Prostate gland (tissue), 2 donors: ENCODE data around the gene CERS6. TPM values are rescaled to one million over a fixed set of nuclear protein-coding genes. Genes with fewer than 3 reads are reported as not detected.
"Not testable (repeated sequence)": the region's sequence is repeated elsewhere in the genome, so short reads cannot be mapped to it uniquely, and the experiment has no call there.

Experiments used
- DNase-seq: peaks from one replicate; pipeline ENCODE4 v3.0.0-alpha.2; 2019; ENCODE audit warnings: low spot score
- H3K27ac ChIP-seq, 2 donors: fragments of 200-600 bp; sonication (generic); 2 replicates each; pipeline ENCODE4 v1.5.1; 2017 to 2019
- H3K27me3 ChIP-seq: fragments of 200-600 bp; sonication (generic); replicated peaks from 2 replicates; pipeline ENCODE4 v1.5.1; 2019; ENCODE audit not compliant: insufficient read depth
- H3K36me3 ChIP-seq, 2 donors: fragments of 200-600 bp; sonication (generic); 1 replicate in 1 of 2; 2 replicates in 1 of 2; pipeline versions ENCODE4 v1.5.1 to v1.8.1; 2017 to 2019
- H3K4me1 ChIP-seq: fragments of 200-600 bp; sonication (generic); replicated peaks from 2 replicates; pipeline ENCODE4 v1.5.1; 2019
- H3K4me3 ChIP-seq, 2 donors: fragments of 200-600 bp; sonication (generic); 2 replicates each; pipeline ENCODE4 v1.5.1; 2017 to 2019
- H3K9me3 ChIP-seq: fragments of 200-600 bp; sonication (generic); 2 replicates; pipeline ENCODE4 v1.5.1; 2017
- CTCF ChIP-seq, 4 experiments: fragments of 200-600 bp in 2 of 4; fragments of 450-650 bp in 2 of 4; sonication (generic) in 2 of 4; IDR thresholded peaks; 1 replicate in 3 of 4; 2 replicates in 1 of 4; pipeline ENCODE4 v1.5.1; 2016 to 2019; ENCODE audit warnings: antibody characterized with exemption in 4 of 4, mild to moderate bottlenecking in 2 of 4, moderate library complexity in 2 of 4
- POLR2A ChIP-seq: fragments of 450-650 bp; IDR thresholded peaks from one replicate; pipeline ENCODE4 v1.6.1; 2016; ENCODE audit warnings: antibody characterized with exemption, mild to moderate bottlenecking
- POLR2AphosphoS5 ChIP-seq: sonication (generic); formaldehyde crosslinking; IDR thresholded peaks from one replicate; pipeline ENCODE4 v1.6.1; 2017; ENCODE audit warnings: antibody characterized with exemption
- WGBS: methylation state at CpG from one replicate; pipeline ENCODE4 v1.1.5; 2018; 5-methylcytosine and 5-hydroxymethylcytosine counted together
- intact Hi-C: fragments of 100-400 bp; cut with DNase I; formaldehyde crosslinking; loops from one replicate; pipeline ENCODE4 v1.14.2; 2022
- total RNA-seq, 2 donors: library from RNA; depleted of rRNA; stranded (reverse); fragments of >200 nt; gene quantifications; one replicate each; pipeline ENCODE4 v1.1.0, GENCODE V29; 2016

The CERS6 gene
- total RNA-seq, 2 donors from 2014 or later: 30.1 to 67.8 TPM

GRCh38 chr2:168486477-168486876 is 30.4 kb downstream of the CERS6 start:
- Histone ChIP-seq H3K36me3 (no peaks in the 10 kb centered on the region), H3K27ac (no peak overlapping the region), H3K27me3 (no peaks in the 10 kb centered on the region), H3K9me3 (no peaks in the 10 kb centered on the region), H3K4me3 (no peak overlapping the region), H3K4me1 (no peaks in the 10 kb centered on the region)
- intact Hi-C loops: no loop called here
- WGBS: 86% methylated on average over 3 of the region's 3 CpGs
- no peak for TF ChIP-seq POLR2AphosphoS5
- TF ChIP-seq POLR2A: no peak
- no peak for TF ChIP-seq CTCF (IDR thresholded peaks at IDR 0.05)
- no peak for DNase-seq

GRCh38 chr2:168490015-168490874 is 34.2 kb downstream of the CERS6 start:
- no peaks in the 10 kb centered on the region for H3K27me3 ChIP-seq
- DNase-seq: no peak
- TF ChIP-seq POLR2AphosphoS5 (no peak), CTCF (IDR thresholded peaks at IDR 0.05) (no peak), POLR2A (no peak)
- intact Hi-C loops: no loop called here
- H3K27ac ChIP-seq: no peak overlapping the region
- no peak overlapping the region for H3K4me3 ChIP-seq
- no peaks in the 10 kb centered on the region for H3K36me3 ChIP-seq
- H3K4me1 ChIP-seq: no peaks in the 10 kb centered on the region
- WGBS: 54% methylated on average over 7 of the region's 7 CpGs
- no peaks in the 10 kb centered on the region for H3K9me3 ChIP-seq

GRCh38 chr2:168490946-168491605 is 35.0 kb downstream of the CERS6 start:
- no peaks in the 10 kb centered on the region for H3K36me3 ChIP-seq
- WGBS: 46% methylated on average over 3 of the region's 3 CpGs
- H3K9me3 ChIP-seq: no peaks in the 10 kb centered on the region
- H3K4me3 ChIP-seq: no peak overlapping the region
- no peaks in the 10 kb centered on the region for H3K4me1 ChIP-seq
- DNase-seq: no peak
- intact Hi-C loops: no loop called here
- H3K27me3 ChIP-seq: no peaks in the 10 kb centered on the region
- TF ChIP-seq CTCF (IDR thresholded peaks at IDR 0.05): no peak
- no peak for TF ChIP-seq POLR2A
- TF ChIP-seq POLR2AphosphoS5: no peak
- H3K27ac ChIP-seq: no peak overlapping the region

GRCh38 chr2:168491728-168492127 is 35.7 kb downstream of the CERS6 start:
- H3K27me3 ChIP-seq, H3K36me3 ChIP-seq, DNase-seq, intact Hi-C loops, H3K27ac ChIP-seq, H3K4me1 ChIP-seq, H3K4me3 ChIP-seq, H3K9me3 ChIP-seq: not testable (repeated sequence)
- WGBS: 91% methylated on average over 4 of the region's 4 CpGs

- H3K27me3 ChIP-seq, H3K4me1 ChIP-seq, H3K36me3 ChIP-seq, H3K4me3 ChIP-seq, H3K27ac ChIP-seq, DNase-seq, intact Hi-C loops, H3K9me3 ChIP-seq: not testable (repeated sequence)
- 67% methylated on average over 2 of the region's 2 CpGs for WGBS
These were observed 37.1 kb downstream of the CERS6 start for GRCh38 chr2:168493219-168493618.
